Upper lobe of right lung (tissue), 1 donor: Measurements from ENCODE around the gene KSR1. TPM values are rescaled to one million over a fixed set of nuclear protein-coding genes. Genes with fewer than 3 reads are reported as not detected.

ENCODE experiments used
- ATAC-seq: fragments of 200-7000 bp; cut with Tn5 transposase; one replicate; pipeline ENCODE4 v1.9.1; 2020; ENCODE audit warnings: mild to moderate bottlenecking, moderate library complexity
- DNase-seq: peaks from one replicate; pipeline ENCODE4 v3.0.0-alpha.2; 2020
- H3K27ac ChIP-seq: fragments of 200-600 bp; one replicate; pipeline ENCODE4 v1.8.0; 2022
- H3K27me3 ChIP-seq: fragments of 200-600 bp; one replicate; pipeline ENCODE4 v1.8.0; 2022; ENCODE audit warnings: mild to moderate bottlenecking
- H3K36me3 ChIP-seq: fragments of 200-600 bp; one replicate; pipeline ENCODE4 v1.8.0; 2022
- H3K4me1 ChIP-seq: fragments of 200-600 bp; one replicate; pipeline ENCODE4 v1.8.0; 2022
- H3K4me3 ChIP-seq: fragments of 200-600 bp; one replicate; pipeline ENCODE4 v1.8.0; 2022; ENCODE audit warnings: mild to moderate bottlenecking
- H3K9me3 ChIP-seq: fragments of 200-600 bp; one replicate; pipeline ENCODE4 v1.8.0; 2022
- intact Hi-C: fragments of 100-400 bp; cut with DNase I; formaldehyde crosslinking; loops from one replicate; pipeline ENCODE4 v1.11.0; 2022
- total RNA-seq: library from RNA; stranded (reverse); fragmentation: NEBNext Ultra II Directional; extraction: Animal tissue kit (Norgen Biotek cat#: 25700); gene quantifications from one replicate; pipeline ENCODE4 v1.2.1, GENCODE V29; 2021
- TF ChIP-seq, protein P1 (sequence below): fragments of 200-600 bp; IDR thresholded peaks from one replicate; pipeline ENCODE4 v1.8.0; 2022; ENCODE audit warnings: antibody characterized with exemption
- donor health status: DM: no; HTN: yes; CAD: no; lungs with severe emphysema.

KSR1 gene
- total RNA-seq, 1 donor from 2014 or later = 52.5 TPM

DNA sequence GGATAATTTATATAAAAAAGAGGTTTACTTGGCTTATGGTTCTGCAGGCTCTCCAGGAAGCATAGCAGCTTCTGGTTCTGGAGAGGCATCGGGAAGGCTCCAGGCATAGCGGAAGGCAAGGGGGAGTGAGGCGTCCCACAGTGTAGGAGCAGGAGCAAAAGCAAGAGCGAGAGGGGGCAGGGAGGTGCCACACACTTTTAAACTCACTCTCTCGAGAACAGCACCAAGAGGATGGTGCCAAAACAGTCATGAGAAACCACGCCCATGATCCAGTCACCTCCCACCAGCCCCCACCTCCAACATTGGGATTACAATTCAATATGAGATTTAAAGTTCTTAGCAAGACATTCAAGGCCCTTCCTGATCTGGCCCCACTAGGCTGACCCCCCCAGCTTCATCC is 124.8 kb downstream of the KSR1 start:
- no peak for DNase-seq
- H3K9me3 ChIP-seq = no peaks in the 10 kb centered on the region
- H3K36me3 ChIP-seq = peaks cover 16% of the 10 kb centered on the region
- H3K27me3 ChIP-seq = no peaks in the 10 kb centered on the region
- H3K4me1 ChIP-seq = peaks cover 27% of the 10 kb centered on the region
- H3K27ac ChIP-seq = no peak overlapping the region
- no peak for ATAC-seq
- TF ChIP-seq, protein P1, sequence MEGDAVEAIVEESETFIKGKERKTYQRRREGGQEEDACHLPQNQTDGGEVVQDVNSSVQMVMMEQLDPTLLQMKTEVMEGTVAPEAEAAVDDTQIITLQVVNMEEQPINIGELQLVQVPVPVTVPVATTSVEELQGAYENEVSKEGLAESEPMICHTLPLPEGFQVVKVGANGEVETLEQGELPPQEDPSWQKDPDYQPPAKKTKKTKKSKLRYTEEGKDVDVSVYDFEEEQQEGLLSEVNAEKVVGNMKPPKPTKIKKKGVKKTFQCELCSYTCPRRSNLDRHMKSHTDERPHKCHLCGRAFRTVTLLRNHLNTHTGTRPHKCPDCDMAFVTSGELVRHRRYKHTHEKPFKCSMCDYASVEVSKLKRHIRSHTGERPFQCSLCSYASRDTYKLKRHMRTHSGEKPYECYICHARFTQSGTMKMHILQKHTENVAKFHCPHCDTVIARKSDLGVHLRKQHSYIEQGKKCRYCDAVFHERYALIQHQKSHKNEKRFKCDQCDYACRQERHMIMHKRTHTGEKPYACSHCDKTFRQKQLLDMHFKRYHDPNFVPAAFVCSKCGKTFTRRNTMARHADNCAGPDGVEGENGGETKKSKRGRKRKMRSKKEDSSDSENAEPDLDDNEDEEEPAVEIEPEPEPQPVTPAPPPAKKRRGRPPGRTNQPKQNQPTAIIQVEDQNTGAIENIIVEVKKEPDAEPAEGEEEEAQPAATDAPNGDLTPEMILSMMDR = no peak
- H3K4me3 ChIP-seq = no peak overlapping the region
- intact Hi-C loops = no loop called here

GRCh38 chr17:27582696-27583095 is 126.4 kb downstream of the KSR1 start:
- no peak overlapping the region for H3K4me3 ChIP-seq
- H3K27ac ChIP-seq = no peak overlapping the region
- H3K27me3 ChIP-seq = no peaks in the 10 kb centered on the region
- TF ChIP-seq, protein P1 = no peak
- intact Hi-C loops = no loop called here
- H3K4me1 ChIP-seq = peaks cover 13% of the 10 kb centered on the region
- ATAC-seq = no peak
- peaks cover 22% of the 10 kb centered on the region for H3K36me3 ChIP-seq
- no peaks in the 10 kb centered on the region for H3K9me3 ChIP-seq
- no peak for DNase-seq

GRCh38 chr17:27585153-27585681 is 129.0 kb downstream of the KSR1 start:
- intact Hi-C loops = no loop called here
- Histone ChIP-seq H3K36me3 (peaks cover 42% of the 10 kb centered on the region), H3K9me3 (no peaks in the 10 kb centered on the region), H3K4me1 (no peaks in the 10 kb centered on the region), H3K27ac (no peak overlapping the region), H3K4me3 (no peak overlapping the region), H3K27me3 (no peaks in the 10 kb centered on the region)
- DNase-seq = no peak
- ATAC-seq = no peak
- TF ChIP-seq, protein P1 = no peak

- TF ChIP-seq, protein P1 = no peak
- H3K36me3 ChIP-seq = peaks cover 42% of the 10 kb centered on the region
- H3K9me3 ChIP-seq = no peaks in the 10 kb centered on the region
- H3K4me3 ChIP-seq = no peak overlapping the region
- DNase-seq (no peak), ATAC-seq (no peak)
- intact Hi-C loops = no loop called here
- no peak overlapping the region for H3K27ac ChIP-seq
- no peaks in the 10 kb centered on the region for H3K4me1 ChIP-seq
- no peaks in the 10 kb centered on the region for H3K27me3 ChIP-seq
Observed at GRCh38 chr17:27585792-27586191, 129.5 kb downstream of the KSR1 start.

DNA sequence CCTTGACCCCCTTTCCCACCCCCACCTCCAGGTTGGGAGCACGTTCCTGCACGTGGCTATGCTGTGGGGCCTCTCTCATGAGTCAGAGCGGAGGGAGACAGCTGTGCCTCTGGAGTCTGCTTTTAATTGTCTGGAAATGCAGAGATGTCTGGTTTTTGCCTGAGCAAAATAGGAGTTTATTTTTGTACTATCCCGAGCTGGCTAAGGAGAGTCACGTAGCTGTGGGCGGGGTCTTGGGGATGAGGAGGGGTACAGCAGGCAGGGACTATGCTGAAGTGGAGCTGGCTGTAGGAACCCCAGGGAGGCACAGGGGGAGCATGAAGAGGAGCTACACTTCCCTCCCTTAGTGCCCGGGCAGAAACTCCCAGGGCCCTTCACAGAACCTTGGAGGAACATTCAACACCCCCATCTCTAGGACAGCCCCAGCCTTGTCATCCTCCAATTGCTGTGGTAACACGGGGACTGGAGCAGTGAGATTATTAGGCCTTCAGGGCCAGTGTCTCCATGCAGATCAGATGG is 130.0 kb downstream of the KSR1 start:
- TF ChIP-seq, protein P1 = no peak
- Histone ChIP-seq H3K27me3 (no peaks in the 10 kb centered on the region), H3K27ac (no peak overlapping the region), H3K4me3 (no peak overlapping the region), H3K36me3 (peaks cover 42% of the 10 kb centered on the region), H3K4me1 (no peaks in the 10 kb centered on the region), H3K9me3 (no peaks in the 10 kb centered on the region)
- DNase-seq = no peak
- no peak for ATAC-seq
- intact Hi-C loops = no loop called here

- ATAC-seq (no peak), DNase-seq (no peak)
- TF ChIP-seq, protein P1 = no peak
Observed at GRCh38 chr17:27588354-27588753, 132.1 kb downstream of the KSR1 start.

More at GRCh38 chr17:27588354-27588753, 132.1 kb downstream of the KSR1 start:
- Histone ChIP-seq H3K36me3 (peaks cover 47% of the 10 kb centered on the region), H3K9me3 (no peaks in the 10 kb centered on the region), H3K4me1 (no peaks in the 10 kb centered on the region), H3K27me3 (no peaks in the 10 kb centered on the region), H3K4me3 (no peak overlapping the region), H3K27ac (no peak overlapping the region)
- intact Hi-C loops = no loop called here
